ENCODE data around the gene CPT2.

CPT2 gene

DNA sequence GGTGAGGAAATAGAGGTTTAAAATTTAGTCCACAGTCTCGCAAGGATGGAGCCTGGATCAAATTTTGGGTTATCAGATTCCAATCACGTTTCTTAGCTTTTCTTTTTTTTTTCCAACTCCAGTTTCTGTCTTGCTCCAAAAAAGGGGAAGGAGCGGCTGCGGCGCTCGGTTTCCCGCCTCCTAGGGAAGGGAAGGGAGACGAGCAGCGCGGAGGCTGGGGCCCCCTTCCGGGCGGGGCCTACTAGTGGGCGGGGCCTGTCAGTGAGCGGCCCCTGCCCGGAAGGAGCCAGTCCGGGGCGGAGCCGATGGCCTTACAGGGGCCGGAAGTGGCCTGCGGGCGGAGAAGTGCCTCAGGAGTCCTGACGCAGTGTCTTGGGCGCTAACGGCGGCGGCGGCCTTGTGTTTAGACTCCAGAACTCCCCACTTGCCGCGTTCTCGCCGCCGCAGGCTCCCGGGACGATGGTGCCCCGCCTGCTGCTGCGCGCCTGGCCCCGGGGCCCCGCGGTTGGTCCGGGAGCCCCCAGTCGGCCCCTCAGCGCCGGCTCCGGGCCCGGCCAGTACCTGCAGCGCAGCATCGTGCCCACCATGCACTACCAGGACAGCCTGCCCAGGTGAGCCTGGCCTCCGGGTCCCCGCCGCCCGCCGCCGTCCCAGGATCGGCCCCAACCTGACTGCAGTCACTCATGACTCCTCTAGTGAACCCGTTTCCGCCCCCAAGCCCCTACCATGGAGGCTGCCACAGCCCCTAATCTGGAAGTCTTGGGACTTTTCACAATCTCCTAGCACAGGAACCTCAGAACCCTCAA, at the start of gene CPT2:
Gene CPT2, plus strand, starts transcription at position 340 of the 806 bp plus-strand sequence. Its CDS starts 120 bp downstream, at position 460.
- peak; percentile 82 for DNase-seq (ENCODE audit: low read depth)

DNA sequence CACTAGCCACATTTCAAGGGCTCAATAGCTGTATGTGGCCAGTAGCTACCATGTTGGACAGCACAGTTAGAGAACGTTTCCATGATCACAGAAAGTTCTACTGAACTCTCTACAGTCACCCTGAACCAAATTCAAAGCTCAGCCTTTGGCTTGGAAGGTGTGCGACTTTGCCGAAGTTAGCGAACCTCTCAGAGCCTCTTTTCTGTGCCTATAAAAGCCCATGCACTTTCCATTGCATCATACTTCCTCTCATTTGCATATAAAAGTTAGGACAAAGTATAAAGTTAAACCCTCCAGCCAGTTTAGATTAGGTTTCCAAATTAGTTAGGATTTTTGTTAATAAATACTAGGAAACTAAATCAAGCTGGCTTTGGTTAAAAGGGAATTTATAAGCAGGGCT, 49.5 kb upstream of the CPT2 start:
- no peak for DNase-seq (ENCODE audit: low read depth)

DNA sequence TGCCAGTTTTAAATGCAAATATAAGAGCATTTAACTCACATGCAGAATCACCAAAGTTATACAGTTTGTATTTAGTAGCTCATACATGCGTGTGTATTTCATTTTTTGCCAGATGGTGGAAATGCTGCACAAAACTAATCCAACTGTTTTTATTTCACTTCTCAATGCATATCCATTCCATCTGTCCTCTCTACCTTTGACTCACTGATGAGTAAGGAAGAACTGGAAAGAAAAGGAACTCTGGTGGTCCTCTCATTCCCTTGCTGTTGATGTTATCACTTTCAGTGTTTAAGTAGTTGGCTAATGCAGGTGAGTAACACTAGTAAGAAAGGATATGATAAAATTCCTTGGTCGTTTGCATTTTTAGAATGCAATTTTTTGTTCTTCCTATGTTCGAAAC, 48.5 kb upstream of the CPT2 start:
- no peak for DNase-seq (ENCODE audit: low read depth)

DNA sequence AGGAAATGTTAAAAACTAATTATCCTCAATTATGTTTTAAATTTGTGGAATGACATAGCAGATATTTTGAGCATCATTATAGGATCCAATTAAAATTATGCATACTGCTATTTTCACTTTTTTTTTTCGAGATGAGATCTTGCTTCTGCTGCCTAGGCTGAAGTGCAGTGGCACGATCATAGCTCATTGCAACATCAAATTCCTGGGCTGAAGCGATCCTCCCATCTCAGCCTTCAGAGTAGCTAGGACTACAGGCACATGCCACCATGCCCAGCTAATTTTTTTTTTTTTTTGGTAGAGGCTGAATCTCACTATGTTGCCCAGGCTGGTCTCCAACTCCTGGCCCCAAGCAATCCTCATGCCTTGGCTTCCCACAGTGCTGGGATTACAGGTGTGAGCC, 42.9 kb upstream of the CPT2 start:
- DNase-seq (ENCODE audit: low read depth): no peak

DNA sequence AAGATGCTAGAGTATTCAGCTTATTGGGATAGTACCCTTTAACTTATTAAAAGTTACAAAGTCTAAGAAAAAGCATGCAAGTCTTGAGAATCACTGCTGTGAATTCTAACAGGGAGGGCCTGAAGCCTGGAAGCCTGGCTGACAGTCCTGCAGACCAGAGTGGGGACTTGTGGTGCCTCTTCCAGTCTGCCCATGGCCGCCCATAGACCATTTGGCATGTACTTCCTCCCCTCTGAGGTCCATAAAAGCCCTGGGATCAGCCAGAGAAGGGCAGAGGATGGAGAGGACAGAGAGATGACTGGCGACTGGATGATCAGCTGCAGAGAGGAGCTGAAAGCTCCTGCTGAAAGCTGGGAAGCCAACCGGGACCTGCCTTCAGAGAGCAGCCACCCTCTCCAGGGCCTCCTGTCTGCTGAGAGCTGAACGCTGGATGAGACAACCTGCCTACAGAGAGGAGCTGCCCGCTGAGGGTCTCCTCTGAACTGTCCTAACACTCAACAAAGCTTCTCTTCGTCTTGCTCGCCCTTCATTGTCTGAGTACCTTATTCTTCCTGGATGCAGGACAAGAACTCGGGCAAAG, 41.7 kb upstream of the CPT2 start:
- DNase-seq (ENCODE audit: low read depth): no peak

DNA sequence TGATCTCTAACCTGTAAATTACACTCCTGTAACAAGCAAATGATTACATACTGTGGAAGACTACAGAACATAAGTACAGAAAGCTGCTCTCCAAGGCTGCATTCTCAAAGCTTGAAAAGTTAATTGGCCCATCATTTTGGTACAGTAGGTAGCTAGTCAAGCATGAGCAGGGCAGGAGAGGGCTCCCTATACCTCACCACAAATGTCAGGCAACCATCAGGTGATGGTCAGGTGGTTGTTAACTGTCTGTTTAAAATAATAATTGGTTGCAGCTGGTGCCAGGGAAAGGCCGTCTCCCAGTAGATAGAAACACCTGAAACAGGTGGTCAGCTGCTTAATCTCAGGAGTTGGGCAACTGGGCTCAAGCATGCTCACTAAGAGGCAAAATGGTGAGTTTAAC, 41.1 kb upstream of the CPT2 start:
- no peak for DNase-seq (ENCODE audit: low read depth)

DNA sequence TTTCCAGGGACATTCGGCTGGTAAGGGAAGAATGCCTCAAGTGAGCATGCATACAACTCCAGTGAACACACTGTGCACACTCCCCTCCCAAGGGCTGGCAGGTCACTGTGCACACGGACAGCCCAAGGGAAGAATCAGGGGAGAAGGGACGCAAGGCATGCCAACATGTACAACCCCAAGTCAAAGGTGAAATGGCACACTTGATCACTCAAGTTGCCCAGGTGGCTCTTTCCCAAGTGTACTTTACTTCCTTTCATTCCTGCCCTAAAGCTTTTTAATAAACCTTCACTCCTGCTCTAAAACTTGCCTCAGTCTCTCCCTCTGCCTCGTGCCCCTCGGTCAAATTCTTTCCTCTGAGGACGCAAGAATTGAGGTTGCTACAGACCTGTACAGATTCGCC, 40.7 kb upstream of the CPT2 start:
- DNase-seq (ENCODE audit: low read depth): no peak

DNA sequence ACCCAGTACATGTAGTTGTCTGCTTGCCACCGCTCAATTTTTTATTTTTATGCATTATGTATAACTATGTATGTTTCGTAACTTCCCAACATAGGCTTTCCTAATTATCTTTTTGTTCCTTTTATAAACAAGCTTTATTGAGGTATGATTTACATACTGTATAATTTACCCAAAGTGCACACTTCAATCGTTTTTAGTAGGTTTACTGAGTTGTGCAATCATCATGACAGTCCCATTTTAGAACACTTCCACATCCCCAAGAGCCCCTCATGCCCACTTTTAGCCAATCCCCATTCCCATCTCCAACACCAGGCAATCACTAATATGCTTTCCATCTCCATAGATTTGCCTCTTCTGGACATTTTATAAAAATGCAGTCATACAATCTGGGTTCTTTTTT, 39.8 kb upstream of the CPT2 start:
- no peak for DNase-seq (ENCODE audit: low read depth)

DNA sequence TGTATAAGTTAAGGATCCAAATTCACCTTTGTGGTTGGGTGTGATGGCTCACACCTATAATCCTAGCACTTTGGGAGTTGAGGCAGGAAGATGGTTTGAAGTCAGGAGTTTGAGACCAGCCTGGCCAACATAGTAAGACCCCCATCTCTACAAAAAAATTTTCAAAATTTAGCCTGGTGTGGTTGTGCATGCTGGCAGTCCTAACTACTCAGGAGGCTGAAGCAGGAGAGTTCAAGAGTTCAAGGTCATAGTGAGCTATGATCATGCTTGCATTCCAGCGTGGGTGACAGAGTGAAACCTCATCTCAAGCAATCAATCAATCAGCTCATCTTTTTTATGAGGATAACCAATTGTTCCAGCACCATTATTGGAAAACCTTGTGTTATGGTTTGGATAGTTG, 37.7 kb upstream of the CPT2 start:
- DNase-seq (ENCODE audit: low read depth): no peak

DNA sequence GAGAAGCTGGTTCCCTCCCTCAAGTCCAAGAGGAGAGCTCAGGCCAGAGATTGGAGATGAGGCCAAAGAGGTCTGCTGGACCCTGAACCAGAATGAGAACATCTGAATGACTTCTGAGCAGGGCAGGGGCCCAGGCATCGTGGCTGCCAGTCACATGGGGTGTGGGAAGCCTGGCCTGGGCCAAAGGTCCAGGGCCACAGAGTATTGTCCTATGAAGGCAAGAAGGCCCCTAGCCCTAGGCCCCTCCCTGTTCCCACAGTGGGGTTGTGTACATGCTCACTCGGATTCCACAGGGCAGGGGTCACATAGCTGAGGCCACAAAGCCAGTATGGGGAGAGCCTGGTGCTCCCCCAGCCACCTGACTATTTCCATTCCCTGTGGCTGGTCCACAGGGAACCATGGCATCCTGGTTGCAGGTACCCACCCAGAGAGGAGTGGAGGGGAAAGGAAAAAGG, 35.7 kb upstream of the CPT2 start:
- no peak for DNase-seq (ENCODE audit: low read depth)

DNA sequence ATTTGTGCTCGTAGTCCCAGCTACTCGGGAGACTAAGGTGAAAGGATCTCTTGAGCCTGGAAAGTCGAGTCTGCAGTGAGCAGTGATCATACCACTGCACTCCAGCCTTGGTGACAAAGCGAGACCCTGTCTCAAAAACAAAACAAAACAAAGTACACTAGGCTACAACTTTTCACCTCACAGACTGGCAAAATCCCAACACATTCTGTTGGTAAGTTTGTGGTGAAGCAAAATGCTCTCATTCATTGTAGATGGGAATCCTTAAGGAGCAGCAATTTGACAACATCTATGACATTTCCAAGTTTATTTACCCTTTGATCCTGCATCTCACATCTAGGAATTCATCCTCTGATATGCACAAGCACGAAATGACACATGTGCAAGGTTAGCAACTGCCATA, 34.0 kb upstream of the CPT2 start:
- DNase-seq (ENCODE audit: low read depth): no peak

DNA sequence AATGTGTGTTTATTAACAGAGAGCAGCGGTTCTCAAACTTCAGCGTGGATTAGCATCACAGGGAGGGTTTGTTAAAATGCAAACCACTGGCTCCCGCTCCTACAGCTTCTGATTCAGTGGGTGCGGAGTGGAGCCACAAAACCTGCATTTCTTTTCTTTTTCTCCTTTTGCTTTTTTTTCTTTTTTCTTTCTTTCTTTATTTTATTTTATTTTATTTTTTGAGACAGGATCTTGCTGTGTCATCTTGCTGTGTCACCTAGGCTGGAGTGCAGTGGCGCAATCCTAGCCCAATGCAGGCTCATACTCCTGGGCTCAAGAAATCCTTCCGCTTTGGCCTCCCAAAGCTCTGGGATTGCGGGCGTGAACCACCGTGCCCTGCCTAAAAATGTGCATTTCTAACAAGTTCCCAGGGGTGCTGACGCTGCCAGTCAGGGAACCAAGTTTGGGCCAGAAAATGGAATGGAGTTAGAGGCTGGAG, 33.3 kb upstream of the CPT2 start:
- DNase-seq (ENCODE audit: low read depth): no peak

DNA sequence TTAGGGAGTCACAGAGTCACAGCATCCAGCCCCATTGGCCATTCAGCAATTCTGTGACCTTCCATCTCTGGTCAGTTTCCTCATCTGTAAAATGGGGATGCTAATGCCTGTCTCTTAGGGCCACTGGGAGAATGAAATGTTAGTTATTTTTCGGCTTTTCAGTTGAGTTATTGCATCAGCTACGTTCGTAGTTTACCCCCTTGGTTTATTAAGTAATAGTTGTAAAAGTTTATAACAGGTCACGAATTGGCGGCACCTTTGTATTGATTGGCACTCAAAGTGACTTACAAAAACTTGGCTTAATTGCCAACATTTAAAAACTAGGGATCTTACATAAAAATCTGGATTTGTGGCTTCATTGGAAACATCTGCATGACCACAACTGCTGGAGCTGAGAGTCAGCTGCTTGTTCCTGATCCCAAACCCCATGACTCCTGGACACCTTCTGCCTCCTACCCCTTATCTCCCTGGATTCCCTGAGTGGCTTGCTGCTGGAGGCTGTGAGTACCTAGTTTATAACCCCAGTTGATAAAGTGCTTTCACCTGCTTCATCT, 31.1 kb upstream of the CPT2 start:
- DNase-seq (ENCODE audit: low read depth): no peak

DNA sequence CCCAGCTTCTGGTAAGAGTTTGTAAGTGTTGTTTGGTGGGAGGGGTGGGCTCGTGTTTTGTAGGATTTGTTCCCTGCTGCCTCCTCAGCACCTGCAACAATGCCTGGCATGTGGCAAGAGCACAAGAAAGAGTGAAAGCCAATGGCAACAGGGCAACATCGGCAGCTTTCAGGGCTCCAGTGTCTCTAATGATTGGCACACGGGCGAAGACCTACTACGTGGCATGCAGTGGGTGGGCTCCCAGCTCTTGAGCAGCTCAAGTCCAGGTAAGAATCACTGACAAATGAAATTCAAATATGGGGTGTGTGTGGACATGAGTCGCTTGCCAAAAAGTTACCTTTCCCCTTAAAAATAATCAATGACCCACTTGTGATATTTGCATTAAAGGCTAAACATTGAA, 30.3 kb upstream of the CPT2 start:
- DNase-seq (ENCODE audit: low read depth): no peak

DNA sequence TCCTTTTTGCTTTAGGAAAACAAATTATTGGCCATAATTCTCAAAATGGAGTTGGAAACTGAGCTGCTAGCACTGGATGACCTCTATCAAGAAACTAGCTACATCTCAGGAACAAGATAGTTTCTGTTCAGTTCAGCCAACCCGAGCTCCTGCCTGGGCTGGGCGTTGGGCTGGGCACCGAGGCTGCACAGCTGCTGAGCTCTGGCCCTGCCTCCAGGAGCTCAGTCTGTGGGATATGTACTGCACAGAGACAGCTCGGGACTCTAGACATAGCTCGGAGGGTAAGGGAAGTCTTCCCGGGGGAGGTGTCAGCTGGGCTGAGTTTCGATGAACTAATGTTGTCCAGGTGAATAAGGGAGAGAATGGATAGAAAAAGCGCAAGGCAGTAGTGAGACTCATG, 29.7 kb upstream of the CPT2 start:
- DNase-seq (ENCODE audit: low read depth): no peak

DNA sequence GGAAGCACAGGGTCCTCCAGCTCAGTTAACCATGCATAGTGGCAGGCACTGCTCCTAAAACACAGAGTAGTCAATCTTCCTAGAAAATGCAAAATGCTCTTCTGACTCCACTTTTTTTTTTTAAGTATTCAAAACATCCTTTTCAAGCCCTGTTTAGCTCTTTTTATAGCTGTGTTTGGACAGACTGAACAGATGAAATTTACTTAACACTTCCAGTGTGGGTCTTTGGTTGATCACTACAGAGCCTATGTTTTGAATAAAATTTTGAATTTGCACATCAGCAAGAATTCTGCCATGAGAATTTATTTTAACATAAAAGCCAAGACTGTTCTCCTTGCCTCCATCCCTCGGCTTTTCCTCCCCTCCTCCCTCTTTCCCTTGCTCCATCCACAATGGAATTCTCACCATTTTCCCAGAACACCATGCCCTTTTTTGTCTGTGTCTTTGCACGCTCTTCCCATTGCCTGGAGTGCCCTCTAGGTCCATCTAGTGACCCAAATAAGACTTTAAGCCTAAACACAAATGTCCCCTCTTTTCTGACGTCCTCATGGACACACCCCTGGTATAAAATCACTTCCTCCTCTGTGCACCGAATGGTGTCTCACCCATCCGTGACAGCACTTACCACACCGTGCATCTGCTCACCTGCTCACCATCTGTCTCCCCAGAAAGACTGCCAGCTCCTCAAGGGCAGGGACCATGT, 24.0 kb upstream of the CPT2 start:
- DNase-seq (ENCODE audit: low read depth): no peak

DNA sequence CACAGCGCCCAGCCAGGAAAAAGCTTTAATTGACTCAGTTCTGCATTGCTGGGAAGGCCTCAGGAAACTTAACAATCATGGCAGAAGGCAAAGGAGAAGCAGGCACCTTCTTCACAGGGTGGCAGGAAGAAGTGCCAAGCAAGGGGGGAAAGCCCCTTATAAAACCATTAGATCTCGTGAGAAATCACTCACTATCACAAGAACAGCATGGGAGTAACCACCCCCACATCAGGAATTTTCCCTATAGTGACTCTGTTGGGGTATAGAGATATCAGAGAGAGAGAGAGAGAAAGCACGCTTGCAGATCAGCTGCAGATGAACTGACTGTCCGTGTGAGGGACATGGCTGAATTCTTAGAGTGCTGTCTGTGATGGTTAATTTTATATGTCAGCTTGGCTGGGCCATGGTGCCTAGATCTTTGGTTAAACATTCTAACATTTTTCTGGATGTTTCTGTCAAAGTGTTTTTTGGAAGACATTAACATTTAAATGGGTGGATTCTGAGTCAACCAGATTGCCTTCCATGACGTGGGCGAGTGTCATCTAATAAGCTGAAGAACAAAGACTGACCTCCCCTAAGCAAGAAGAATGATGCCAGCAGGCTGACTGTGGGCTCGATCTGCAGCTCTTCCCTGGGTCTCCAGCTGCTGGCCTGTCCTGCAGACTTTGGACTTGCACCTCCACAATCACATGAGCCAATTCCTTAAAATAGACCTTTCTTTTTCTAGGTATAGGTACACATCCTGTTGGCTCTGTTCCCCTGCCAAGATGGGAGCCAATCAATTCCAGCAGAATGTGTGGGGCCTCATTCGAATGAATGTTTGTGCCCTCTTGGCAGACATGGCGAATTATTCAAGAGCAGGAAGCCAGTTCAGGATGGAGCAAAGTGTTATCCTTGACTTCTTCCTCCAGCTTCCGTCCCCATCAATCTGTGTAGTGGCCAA, 21.4 kb upstream of the CPT2 start:
- DNase-seq (ENCODE audit: low read depth): no peak

DNA sequence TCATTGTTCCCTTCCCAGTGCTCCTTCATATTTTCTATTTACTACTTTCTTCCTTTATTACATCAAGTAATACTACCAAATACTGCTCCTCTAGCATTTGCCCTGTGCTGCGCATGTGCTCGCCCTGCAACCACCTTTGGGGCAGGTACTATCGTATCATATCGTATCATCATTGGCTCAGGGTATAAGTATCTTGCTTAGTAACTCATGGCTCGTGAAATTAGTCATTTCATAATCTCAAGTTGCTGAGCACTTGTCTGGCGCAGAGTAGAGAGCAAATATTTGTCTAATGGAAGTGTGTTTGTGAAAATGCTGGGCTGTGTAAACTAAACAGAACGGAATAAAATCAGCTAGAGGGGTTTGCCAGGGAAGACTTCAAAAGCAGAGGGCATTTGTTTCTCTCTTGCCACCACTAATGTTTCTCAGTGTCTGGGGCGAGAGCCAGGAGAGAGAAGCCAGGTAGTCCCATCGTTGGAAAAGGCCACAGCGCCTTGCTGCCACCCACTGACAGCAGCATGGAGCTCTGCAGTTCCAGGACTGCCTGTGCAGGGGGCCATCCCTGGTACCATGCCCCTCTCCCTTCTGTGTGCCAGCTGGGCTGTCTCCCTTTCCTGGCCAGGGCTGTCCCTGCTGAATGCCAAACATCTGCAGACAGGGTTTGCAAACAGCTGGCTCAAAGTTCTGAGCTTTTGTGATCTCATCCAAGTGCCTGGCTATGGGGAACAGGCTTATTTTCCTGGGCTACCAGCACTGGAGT, 20.0 kb upstream of the CPT2 start:
- no peak for DNase-seq (ENCODE audit: low read depth)

DNA sequence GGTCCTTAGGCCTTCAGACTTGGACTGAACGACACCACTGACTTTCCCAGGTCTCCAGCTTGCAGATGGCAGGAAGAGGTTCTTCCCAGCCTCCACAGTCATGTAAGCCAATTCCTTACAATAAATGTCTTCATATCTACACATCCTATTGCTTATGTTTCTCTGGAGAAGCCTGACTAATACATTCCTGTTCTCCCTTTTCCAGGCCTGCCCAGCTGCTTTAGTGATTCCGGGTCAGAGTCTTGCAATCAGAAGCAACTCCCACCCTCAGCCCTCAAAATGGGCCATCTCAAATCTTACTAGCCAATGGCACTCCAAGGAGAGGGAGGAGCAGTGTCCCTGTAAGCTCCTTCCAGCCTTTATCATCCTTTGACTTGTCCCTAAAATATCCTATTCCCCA, 16.4 kb upstream of the CPT2 start:
- no peak for DNase-seq (ENCODE audit: low read depth)

DNA sequence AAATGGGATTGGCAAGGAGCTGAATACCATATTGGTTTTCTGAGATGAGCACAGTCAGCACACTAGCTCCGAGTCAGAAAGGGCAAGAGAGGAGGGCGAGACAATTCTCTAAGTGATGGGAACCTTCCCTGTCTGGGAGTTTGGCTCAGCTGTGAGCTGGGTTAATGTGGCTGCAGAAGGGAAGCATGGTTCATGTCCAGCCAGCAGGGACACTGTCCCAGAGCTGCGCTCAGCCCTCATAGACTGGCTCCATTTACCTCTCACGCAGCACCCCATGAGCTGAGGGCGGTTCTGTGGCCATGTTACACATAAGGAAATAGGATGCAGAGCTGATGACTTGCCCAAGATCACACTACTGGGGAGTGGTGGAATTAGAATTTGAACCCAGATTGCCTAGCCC, 15.7 kb upstream of the CPT2 start:
- DNase-seq (ENCODE audit: low read depth): no peak

DNA sequence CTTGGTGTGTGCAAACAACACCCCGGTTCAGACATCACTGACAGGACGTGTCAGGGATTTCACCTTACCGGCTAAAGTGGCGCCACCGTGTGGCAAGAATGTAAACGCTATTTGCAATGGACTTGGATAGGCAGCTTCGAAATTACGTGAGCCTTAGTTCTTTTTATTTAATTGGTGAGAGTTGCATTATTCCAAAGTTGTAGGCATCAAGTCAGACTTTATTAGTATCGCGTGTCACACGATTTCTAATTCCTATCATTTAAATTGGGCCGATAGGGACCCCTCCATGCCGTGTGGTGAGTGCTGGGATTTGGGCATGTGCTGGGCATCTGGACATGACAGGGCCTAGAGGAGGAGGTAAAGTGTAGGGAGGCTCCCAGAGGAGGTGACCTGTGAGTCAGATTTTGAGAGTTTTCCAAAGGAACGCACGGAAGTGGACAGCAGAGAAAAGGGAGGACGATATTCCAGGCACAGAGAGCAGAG, 14.5 kb upstream of the CPT2 start:
- peak; percentile 73 for DNase-seq (ENCODE audit: low read depth)

Measured in stimulated activated CD8-positive, alpha-beta memory T cell treated with anti-CD3 and anti-CD28 coated beads, Interleukin-7, amount 100 ng/mL, for 24 hours (primary cell).